GM19324 (cell line): ENCODE results near the gene CCDC174.
"Not testable (repeated sequence)": the region's sequence is repeated elsewhere in the genome, so short reads cannot be mapped to it uniquely, and the experiment has no call there.

Experiments used
- ATAC-seq: cut with Tn5 transposase; IDR thresholded peaks from one replicate; pipeline ENCODE4 v1.9.1; 2021; ENCODE audit warnings: mild to moderate bottlenecking, moderate library complexity; ENCODE audit not compliant: unreplicated experiment, low FRiP score

Gene CCDC174

DNA sequence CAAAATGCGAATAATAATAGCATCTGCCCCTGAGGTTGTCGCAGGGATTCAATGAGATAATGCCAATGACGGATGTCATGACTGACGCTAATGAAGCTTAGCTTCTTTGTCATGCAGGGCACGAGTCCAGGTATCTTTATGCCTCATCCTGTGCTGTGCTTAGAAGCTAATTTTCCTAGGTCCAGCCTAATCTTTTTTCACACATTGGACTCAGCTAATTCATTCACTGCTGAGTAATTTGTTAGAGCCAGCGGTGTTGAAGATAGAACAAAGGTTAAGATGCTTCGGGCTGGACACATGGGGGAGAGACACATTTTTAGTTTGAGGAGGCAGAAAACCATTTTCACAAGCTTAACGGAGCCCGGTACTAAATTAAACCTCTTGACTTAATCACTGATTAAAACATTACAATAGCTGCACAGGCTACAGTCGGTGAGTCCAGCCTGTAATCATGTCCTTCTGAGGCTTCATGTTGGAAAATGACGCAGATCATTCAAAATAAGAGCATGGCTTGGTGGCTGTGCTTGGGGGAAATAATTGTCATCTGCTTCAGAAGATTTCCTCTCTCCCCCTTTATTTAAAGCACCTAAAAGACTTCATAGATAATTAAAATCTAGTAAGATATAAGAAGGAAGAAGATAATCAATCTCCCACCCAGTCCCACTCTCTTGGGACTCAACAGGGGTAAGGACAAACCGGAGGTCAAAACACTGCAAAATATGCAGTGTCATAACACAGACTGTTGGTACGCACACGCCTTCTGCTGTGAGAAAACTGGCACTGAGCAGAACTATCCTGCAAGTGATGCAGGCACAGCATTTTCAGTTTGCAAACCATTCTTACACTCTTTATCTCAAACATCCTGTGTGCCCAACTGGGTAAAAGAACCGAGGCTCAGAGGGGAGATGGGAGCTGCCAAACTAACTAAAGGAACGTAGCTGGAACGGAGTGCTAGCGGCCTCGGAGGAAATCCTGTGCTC, 3.3 kb upstream of the CCDC174 start:
- ATAC-seq, result no peak

DNA sequence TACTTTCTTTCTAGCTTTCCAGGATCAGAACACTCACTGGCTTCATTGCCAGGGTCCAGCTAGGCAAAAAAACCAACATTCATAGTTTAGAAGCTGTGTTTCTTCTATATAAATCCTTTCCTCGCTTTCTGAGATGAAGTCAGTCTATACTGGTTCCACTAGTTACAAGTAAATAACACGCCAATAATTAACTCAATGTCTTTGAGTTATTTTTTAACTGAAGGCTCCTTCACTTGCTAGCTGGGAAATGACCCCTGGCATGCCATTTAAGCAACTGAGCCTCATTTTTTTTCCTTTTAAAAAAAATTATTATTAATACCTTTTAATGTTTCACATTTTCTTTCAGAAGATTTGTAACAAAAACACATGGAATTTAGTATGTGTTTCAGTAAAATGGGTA, 2.1 kb upstream of the CCDC174 start:
- no peak for ATAC-seq

DNA sequence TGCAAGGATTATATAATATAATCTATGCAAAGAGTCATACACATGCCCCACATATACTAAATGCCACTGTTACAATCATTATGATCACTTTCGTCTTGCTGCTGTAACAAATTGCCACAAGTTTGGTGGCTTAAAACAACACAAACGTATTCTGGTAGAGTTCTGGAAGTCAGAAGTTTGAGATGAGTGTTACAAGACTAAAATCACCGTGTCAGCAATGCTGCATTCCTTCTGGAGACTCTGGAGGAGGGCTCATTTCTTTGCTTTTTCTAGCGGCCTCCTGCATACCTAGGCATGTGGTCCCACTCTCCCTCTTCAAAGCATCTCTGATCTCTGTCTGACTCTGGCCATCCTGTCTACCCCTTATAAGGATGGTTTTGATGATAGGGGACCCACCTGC, 1.4 kb upstream of the CCDC174 start:
- no peak for ATAC-seq

DNA sequence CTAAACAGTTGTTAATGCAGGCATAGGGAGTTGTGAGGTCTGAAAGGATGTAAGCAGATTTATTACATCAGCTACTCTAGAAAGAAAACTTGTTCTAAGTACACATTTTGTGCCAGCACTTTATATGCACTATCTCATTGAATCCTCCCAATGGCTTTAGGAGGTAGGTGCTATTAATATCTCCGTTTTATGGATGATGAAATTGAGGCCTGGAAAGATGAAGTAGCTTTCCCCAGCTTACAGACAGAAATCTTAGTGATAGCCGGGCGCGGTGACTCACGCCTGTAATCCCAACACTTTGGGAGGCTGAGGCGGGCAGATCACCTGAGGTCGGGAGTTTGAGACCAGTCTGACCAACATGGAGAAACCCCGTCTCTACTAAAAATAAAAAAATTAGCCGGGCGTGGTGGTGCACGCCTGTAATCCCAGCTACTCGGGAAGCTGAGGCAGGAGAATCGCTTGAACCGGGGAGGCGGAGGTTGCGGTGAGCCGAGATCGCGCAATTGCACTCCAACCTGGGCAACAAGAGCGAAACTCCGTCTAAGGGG, 872 bp downstream of the CCDC174 start:
- ATAC-seq, result not testable (repeated sequence)

DNA sequence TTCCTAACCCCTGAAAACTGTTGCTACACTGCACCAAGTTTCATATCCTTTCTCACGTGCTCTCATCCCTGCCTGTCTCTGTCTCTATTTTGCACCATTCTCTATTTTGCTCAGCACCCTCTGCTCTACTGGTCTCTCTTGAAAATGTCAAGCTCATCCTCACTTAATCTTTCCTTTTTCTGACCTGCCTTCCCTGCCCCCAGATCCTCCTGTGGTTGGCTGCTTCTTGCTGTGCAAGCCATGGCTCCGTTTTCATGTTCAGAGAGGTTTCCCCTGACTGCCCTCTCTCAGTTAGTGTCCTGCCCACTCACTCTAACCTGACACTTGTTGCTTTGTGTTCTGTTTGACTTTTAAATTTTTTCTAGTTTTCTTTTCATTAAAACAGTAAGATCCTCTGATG, 6.0 kb downstream of the CCDC174 start:
- ATAC-seq, result no peak

DNA sequence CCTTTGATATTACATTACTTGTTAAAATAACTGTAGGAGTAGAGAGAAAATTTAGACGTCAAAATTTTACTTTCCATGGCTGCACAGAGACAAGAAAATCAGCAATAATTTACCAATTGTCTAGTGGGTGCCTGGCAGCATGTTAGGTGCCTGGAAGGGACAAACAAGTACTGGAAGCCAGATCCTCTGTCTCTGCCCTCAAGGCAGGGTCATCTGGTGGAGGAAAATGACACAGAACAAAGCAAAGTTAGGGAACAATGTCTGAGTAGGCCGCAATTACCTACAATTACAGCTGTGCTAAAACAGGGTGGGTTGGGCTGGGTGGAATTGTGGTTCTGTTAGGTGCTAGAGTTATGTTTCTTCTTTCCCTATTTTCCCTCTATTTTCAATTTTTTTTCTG, 7.4 kb downstream of the CCDC174 start:
- no peak for ATAC-seq

DNA sequence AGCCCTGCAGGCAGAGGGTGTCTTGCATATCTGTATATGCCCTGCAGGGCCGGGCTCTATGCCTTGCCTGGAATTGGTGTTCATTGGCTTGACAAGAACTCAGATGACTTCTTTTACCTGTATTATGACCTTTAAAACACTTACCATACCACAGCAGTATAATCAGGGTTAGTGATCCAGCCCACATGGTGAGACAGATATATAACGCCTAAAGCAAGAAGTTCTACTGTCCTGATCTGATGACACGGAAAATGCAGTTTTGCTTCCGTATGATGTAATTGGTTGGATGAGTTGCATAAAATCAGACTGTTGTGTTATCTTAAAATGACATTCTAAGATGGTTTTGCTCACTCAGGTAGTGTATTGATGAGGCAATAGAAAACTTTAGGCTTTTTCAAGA, 9.4 kb downstream of the CCDC174 start:
- ATAC-seq, result no peak

DNA sequence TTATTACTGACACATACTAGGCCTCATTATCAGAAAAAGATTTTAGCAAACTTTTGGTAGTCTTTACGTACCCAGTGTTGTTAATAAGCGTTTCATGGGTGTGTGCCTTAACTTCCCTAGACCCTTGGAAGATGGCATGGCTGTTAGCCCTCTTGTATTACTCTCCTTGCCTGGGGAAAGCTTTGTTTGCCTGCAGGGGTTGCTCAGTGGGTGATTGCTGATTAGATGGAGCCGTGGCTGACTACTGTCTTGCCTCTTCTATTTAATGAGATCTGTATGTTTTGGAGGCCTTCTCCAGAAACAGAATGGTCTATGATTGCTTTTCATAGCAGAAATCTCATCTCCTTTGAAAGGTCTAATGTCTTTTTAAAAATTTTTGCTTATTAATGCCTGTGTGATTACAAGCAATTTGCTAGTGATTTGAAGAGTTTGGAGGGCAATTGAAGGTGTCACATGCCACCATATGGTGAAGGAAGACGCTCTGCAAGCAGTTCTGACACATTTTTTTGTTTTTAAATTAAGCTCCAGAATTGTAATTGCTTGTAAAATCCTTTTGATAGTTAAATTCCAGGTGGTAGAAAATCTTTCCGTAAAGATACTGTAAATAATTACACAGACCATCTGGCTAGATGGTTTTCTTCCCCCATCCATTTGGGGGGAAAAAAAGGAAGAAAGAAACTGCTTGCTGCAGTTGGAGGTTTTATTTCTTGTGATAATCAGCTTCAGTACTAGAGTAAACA, 12.0 kb downstream of the CCDC174 start:
- ATAC-seq, result no peak

DNA sequence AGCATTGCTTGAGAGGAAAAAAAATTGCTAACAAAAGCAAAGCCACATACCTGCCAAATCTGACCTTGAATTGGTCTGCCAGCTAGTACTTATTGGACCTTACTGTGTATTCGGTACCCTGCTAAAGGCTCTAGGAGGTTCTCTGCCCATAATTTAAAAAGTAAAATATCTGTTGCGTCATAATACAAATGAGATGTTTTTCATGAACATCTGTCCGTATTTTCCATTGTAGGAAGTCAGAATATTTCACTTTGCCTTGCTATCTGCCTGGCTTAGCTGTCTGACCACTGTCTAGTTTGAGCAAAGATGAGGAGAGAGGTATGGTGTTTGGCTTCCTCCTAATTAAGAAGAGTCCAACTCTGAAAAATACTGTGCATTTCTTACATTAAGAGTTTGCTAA, 12.6 kb downstream of the CCDC174 start:
- no peak for ATAC-seq

DNA sequence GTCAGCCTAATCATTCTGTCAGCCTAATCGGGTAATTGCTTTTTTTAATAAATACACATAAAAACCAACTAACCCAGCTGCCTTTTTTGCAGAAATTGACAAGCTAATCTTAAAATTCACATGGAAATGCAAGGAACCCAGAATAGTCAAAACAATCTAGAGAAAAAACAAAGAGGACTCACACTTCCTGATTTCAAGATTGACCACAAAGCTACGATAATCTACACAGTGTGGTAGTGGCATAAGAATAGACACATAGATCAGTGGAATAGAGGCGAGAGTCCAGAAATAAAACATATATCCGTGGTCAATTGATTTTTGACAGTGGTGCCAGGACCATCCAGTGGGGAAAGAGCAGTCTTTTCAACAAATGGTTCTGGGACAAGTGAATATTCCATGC, 21.0 kb downstream of the CCDC174 start:
- ATAC-seq, result no peak

DNA sequence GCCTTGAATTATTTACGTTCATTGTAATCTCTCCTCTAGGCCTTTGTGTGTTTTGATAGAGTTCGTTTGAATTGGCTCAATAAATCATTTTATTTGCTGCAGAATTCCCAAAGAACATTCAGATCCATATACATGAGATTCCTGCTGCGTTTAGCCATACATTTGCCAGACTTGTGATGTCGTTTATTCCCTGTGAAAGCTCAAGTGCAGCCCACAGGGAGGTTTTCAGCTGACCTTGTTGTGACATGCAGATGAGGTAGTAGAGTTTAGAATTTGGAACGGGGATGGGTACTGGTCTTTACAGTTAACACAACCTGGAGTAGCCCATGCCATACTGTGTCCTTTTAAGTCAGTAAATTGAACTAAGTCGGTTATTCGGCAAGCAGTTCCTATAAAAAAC, 23.3 kb downstream of the CCDC174 start, which contains the start of gene C3orf20:
TSS of gene C3orf20 (plus strand) at position 301 of the 400 bp plus-strand sequence. CDS start 7,573 bp downstream, outside the sequence.
- no peak for ATAC-seq

DNA sequence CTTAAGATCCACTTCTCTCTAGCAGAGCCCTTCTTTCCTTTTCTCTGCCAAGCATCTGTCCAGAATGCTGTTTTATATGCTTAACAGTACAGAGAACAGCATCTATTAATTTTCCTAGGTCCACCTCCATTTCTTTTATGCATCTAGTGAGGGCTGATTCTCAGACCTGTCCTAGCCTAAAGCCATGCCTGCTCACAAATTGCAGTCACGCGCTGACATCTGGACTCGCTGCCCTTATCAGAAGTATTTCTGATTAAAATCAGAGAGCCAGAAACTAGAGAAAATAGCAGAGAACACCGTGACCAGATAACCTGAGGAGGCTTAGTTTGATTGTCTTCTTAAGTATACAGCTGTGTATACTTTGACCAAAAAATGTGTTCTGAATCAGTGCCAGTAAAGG, 25.3 kb downstream of the CCDC174 start:
- no peak for ATAC-seq

DNA sequence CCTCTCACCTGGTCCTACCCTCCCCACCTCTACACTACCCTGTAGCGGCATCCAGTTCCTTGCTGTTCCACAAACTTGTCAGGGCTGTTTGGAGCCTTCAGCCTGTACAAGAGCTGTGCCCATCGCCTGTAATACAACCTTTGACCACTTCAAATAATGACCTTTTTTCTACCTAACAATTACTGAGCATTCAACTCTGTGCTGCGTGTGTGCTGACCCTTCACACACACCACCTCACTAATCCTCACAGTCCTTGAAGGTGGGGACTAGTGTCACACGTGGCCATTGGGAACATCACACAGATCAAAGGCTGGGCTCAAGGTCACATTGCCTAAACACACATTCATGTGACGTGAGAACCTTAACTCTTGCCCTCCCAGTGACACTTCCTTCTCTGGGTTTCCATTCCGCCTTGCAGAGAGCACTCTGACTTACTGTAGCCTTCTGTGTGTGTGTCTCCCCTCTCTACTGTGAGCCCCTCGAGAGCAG, 26.5 kb downstream of the CCDC174 start:
- ATAC-seq, result no peak

DNA sequence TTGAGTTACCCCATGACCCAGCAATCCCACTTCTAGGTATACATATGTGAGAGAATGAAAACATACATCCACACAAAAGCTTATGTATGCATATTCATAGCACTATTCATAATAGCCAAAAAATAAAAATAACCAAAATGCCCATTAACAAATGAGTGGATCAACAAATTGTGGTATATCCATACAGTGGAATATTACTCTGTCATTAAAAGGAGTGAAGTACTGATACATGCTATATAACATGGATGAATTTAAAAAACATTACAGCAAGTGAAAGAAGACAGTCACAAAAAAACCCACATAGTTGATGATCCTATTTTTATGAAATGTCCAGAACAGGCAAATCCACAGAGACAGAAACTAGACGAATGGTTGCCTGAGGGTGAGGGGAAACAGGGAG, 28.6 kb downstream of the CCDC174 start:
- no peak for ATAC-seq

DNA sequence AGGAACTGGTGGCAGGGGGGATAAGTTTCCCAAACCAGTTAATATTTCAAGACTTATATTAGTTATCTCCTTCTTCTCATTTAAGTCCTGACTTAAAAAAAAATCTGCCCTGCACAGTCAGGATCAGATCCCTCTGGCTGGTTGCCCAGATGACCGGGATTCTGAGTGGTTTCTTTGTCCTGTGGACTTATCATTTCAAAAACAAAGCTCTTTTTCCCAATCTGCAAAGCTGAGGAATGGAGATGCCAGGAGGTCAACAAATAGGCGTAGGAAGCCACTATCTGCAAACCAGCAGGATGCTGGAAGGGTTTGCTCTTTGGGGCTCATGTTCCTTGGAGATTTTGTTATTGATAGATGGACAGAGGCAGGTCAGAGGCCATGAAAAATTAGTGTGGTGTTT, 29.2 kb downstream of the CCDC174 start:
- no peak for ATAC-seq

DNA sequence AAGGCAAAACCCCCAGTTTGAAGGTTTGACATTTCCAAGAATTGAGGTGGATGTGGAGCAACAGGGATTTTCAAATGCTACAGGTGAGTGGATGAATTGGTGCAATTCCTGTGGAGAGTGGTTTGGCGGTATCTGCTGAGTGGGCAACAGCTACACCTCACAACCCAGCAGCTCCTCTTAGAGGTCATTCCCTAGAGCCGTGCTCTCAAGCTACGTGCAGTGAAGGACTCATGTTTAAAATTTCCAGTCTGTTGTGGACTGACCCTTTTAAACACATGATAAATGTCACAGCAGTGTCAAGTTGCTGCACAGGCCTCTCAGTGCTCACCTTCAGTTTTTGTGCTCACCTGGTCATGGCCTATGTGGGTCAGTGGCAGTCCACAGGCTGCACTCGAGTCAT, 32.9 kb downstream of the CCDC174 start:
- no peak for ATAC-seq

DNA sequence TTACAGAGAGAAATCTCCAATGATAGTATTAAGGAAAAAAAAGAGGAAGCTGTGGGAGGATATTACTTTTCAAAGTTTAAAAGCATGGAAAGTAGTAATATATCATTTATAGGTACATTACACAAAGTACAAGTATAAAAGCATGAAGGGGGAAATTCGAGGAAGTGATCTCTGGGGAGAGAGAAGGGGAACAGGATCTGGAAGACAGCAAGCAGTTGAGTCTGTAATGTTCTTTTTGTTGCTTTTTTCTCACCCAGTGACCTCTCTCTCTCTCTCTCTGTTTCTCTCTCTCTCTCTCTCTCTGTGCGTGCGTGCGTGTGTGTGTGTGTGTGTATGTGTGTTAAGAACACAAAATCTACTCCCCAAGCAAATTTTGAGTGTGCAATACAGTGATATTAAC, 33.6 kb downstream of the CCDC174 start:
- ATAC-seq, result no peak

DNA sequence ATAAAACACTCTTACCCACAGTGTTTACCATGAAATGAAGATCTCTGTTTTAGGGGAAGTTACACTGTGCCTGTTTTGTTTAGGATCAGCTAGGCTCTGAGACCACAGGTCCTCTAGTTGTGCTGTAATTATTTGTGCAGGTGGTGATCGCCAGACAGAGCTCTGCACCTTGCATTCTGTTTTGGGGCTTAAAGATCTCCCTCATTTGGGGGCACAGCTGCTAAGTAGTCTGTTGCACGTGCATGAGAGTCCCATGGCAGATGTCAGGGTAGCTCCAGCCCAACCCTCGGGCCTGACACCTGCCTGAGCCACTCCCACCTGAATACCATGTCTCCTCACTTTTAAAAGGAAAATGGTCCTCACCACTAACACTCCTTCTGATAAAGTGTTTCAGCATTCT, 35.8 kb downstream of the CCDC174 start:
- no peak for ATAC-seq

DNA sequence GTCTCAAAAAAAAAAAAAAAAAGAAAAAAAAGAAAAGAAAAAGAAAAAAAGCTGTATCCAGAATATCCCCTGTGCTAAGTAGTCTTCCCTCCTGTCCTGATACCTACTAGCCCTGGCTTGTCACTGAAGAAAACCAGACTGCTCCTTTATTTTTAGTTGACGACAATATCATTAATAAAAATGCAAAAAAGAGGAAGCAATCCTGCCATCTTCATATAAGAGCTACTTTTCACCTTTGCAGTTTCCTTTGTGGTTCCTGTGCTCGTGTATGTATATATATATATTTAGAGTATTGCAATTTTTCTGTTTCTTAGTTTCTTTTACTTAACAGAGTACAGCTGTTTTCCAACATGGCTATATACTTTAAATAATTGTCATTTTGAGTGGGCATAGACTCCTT, 37.0 kb downstream of the CCDC174 start:
- no peak for ATAC-seq

DNA sequence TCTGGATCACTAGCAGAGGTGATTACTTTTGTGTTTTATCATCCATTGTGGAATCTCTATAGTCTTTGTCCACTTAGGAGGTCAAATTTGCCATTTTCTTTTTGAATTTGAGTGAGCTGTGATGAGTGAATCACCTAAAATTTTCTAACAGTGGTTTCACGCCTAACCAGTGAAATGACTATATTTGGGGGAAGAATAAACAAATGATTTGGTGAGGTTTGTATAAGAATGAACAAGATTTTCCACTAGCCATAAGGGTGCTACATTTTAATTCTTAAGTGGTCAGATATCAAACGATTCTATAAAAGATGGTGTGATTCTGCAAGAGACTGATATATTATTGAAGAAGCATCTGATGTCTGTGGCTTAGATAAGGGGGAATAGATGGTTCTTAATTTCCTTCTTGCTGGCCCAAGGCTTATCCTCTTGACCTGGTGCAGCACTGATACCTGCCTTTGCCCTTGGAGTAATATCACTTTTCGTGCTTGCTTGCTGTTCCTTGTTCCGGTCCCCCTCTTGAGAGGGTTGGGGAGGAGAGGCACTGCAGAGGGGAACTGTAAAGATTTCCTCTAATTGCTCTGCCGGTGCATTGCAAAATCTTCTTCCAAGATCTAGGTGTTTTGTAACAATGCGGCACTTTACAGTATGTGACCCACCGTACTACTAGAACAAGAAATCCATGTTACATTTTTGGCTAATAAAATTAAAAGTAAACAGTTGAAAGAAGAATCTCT, 37.9 kb downstream of the CCDC174 start:
- no peak for ATAC-seq
